Endothelial cell of umbilical vein (primary cell): ENCODE results near the gene CAPZA2. TPM values are rescaled to one million over a fixed set of nuclear protein-coding genes. Genes with fewer than 3 reads are reported as not detected.

Source experiments
- BruUV-seq: library from RNA; stranded (reverse); fragments of 400-500 nt; replicated peaks from 2 replicates; lab custom pipeline; 2021; lab: Mats Ljungman, UMichigan
- CTCF ChIA-PET: fragments of 300-600, 350-600 bp; sonication (Branson Sonifier 250); formaldehyde crosslinking; loops from one replicate; lab custom pipeline; 2021; ENCODE audit warnings: antibody characterized with exemption, inconsistent platforms; lab: Charles Lee
- POLR2A ChIA-PET: fragments of 300-600, 350-600 bp; sonication (Branson Sonifier 250); formaldehyde crosslinking; loops from one replicate; lab custom pipeline; 2021; ENCODE audit warnings: antibody characterized with exemption, inconsistent platforms; lab: Charles Lee
- DNase-seq: peaks from one replicate; pipeline ENCODE4 v3.0.0-alpha.2; 2011; ENCODE audit warnings: low read depth, low spot score
- FAIRE-seq: peaks from 2 replicates; lab custom pipeline; 2011; peaks lifted over from hg19 to GRCh38; lab: Jason Lieb, UNC
- H2AFZ ChIP-seq: 2 replicates; pipeline ENCODE4 v1.6.0; 2012; ENCODE audit warnings: low read depth, low read length, control low read depth, inconsistent platforms
- H3K27ac ChIP-seq: 2 replicates; pipeline ENCODE4 v1.5.1; 2011; ENCODE audit warnings: low read depth, mild to moderate bottlenecking, control low read depth, low read length, moderate library complexity; ENCODE audit not compliant: insufficient read depth
- H3K27me3 ChIP-seq, 2 experiments: 2 replicates each; pipeline versions ENCODE4 v1.6.0 to v1.6.1; 2011; ENCODE audit warnings: low read length in 2 of 2, mixed read lengths in 1 of 2; ENCODE audit not compliant: control insufficient read depth in 2 of 2, insufficient read depth in 2 of 2
- H3K36me3 ChIP-seq, 2 experiments: 2 replicates in 1 of 2; 3 replicates in 1 of 2; pipeline ENCODE4 v1.5.1; 2011; ENCODE audit warnings: low read length in 2 of 2, mild to moderate bottlenecking in 1 of 2, moderate library complexity in 1 of 2; ENCODE audit not compliant: control insufficient read depth in 2 of 2, insufficient read depth in 2 of 2; ENCODE audit errors: extremely low read depth in 1 of 2
- H3K4me1 ChIP-seq: 3 replicates; pipeline ENCODE4 v1.5.1; 2011; ENCODE audit warnings: mild to moderate bottlenecking, low read length; ENCODE audit not compliant: control insufficient read depth, insufficient read depth; ENCODE audit errors: extremely low read depth
- H3K4me2 ChIP-seq: 2 replicates; pipeline ENCODE4 v1.6.1; 2011; ENCODE audit warnings: low read length, control low read depth, mixed read lengths; ENCODE audit not compliant: insufficient read depth
- H3K4me3 ChIP-seq, 3 experiments: fragments of 200-600 bp in 1 of 3; sonication (generic), shearing (Covaris generic) in 1 of 3; replicated peaks in 1 of 3; 2 replicates each; pipeline ENCODE4 v1.5.1; 2011 to 2016; ENCODE audit warnings: control low read depth in 3 of 3, low read length in 3 of 3, mild to moderate bottlenecking in 2 of 3, inconsistent platforms in 1 of 3, low read depth in 1 of 3, moderate library complexity in 1 of 3; ENCODE audit not compliant: insufficient read depth in 1 of 3
- H3K79me2 ChIP-seq: 2 replicates; pipeline ENCODE4 v1.6.0; 2012; ENCODE audit warnings: low read length, inconsistent platforms; ENCODE audit not compliant: control insufficient read depth, insufficient read depth
- H3K9ac ChIP-seq: replicated peaks from 2 replicates; pipeline ENCODE3; 2011; ENCODE audit warnings: low read length, control low read depth; ENCODE audit not compliant: insufficient read depth; ENCODE audit errors: extremely low read depth
- H3K9me1 ChIP-seq: replicated peaks from 3 replicates; pipeline ENCODE4 v1.6.0; 2011; ENCODE audit warnings: mild to moderate bottlenecking, low read length; ENCODE audit not compliant: control insufficient read depth, insufficient read depth; ENCODE audit errors: extremely low read depth
- H3K9me3 ChIP-seq: replicated peaks from 2 replicates; pipeline ENCODE4 v1.5.1; 2012; ENCODE audit warnings: low read length, inconsistent platforms; ENCODE audit not compliant: control insufficient read depth, insufficient read depth
- H4K20me1 ChIP-seq: replicated peaks from 2 replicates; pipeline ENCODE3; 2011; ENCODE audit warnings: mild to moderate bottlenecking, low read length; ENCODE audit not compliant: control insufficient read depth, insufficient read depth; ENCODE audit errors: extremely low read depth
- POLR2A ChIP-seq: IDR thresholded peaks from 2 replicates; pipeline ENCODE4 v1.6.1; 2012; ENCODE audit warnings: low read depth, mild to moderate bottlenecking, control low read depth, low read length
- dilution Hi-C: fragments of 300-500 bp; cut with MboI; formaldehyde crosslinking; loops from one replicate; pipeline ENCODE4 v1.15.0; 2019; ENCODE audit warnings: low sequenced_read_pairs; ENCODE audit not compliant: extremely low pct_ligation_motif_present
- intact Hi-C: fragments of 100-400 bp; cut with micrococcal nuclease; formaldehyde crosslinking; loops from one replicate; pipeline ENCODE4 v1.10.0; 2022
- polyA plus RNA-seq, 4 experiments: library from polyadenylated mRNA; depleted of rRNA in 3 of 4; stranded (reverse) in 3 of 4; unstranded in 1 of 4; fragments of >200 nt; gene quantifications; 2 replicates each; pipeline versions ENCODE4 v1.2.1 to v1.2.3, GENCODE V29; 2011 to 2012; ENCODE audit warnings: missing spikeins in 1 of 4
- total RNA-seq: library from RNA; stranded (reverse); gene quantifications from 2 replicates; pipeline ENCODE4 v1.2.3, GENCODE V29; 2021
- TF ChIP-seq, protein P1 (sequence below): IDR thresholded peaks from 2 replicates; pipeline ENCODE4 v1.6.1; 2011; ENCODE audit not compliant: insufficient read depth, insufficient read length
- TF ChIP-seq, protein P2 (sequence below), 2 donors: IDR thresholded peaks; 1 replicate in 1 of 2; 2 replicates in 1 of 2; pipeline ENCODE4 v1.5.1; 2011; ENCODE audit warnings: low read length in 2 of 2, mild to moderate bottlenecking in 2 of 2, moderate library complexity in 2 of 2, control low read depth in 1 of 2, inconsistent platforms in 1 of 2, low read depth in 1 of 2; ENCODE audit not compliant: insufficient read depth in 1 of 2; ENCODE audit errors: extremely low read depth in 1 of 2

CAPZA2 gene
- total and polyA plus RNA-seq, 2 donors (not counting 3 experiments of a cell fraction or from before 2014, with no cell fraction given): 48.1 to 347 TPM

DNA sequence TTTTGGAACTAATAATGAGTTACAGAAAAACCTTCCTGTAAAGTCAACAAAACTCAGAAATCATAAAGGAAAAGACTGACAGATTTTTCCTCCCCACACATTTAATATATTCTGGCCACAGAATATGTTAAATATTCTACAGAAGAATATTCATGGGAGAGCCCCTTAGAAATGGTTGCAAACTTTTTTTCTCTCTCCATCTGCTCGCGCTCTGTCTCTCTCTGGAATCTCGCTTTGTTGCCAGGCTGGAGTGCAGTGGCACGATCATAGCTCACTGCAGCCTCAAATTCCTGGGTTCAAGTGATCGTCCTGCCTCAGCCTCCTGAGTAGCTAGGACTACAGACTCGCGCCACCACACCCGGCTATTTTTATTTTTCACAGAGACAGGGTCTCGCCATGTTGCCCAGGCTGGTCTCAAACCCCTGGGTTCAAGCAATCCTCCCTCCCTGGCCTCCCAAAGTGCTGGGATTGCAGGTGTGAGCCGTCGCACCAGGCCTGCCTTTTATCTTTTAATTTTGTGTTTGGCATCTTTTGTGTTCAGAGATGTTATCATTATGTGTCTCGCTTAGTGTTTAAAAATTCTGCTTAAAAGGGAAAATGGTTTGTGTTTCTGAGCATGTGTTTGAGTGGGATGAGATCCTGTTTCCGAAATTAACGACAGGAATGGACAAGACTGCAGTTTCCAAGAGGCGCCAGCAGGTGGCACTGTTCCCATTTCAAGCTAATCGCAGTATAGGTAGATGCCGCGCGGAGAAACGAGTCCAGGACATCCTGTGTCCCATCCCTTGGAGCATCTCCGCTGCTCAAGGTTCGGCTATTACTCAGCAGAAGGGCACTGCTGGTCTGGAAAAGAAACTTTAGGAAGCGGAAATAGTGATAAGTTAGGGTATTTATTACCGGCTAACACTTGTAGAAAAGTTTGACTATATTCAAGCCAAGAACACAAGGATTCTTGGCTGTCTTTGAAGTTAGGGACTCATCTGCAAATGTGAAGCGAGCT lies 67.8 kb downstream of the CAPZA2 start:
- dilution Hi-C loops (no loop called here), intact Hi-C loops (loop anchor here (1.0 to 10.0 kb wide), 7 partner anchors 24 to 785 kb away; no protein-coding TSS in a partner anchor)
- H3K4me2 ChIP-seq: peak overlapping the region; percentile 48
- peak; percentile 94 for FAIRE-seq
- H2AFZ ChIP-seq: peak overlapping the region; percentile 45
- no peak overlapping the region for H3K4me3 ChIP-seq
- no peak overlapping the region for H3K9ac ChIP-seq
- no peak overlapping the region for H3K27ac ChIP-seq
- CTCF ChIA-PET: interaction anchor here (0.6 to 13.4 kb wide), 24 partner anchors 10 to 1224 kb away, joined by 3 to 272 read pairs (median 4); partner anchors contain the start of gene ST7
- H4K20me1 ChIP-seq: no peaks in the 10 kb centered on the region
- DNase-seq: peak; percentile 73
- POLR2A ChIA-PET: no interaction called here
- H3K9me1 ChIP-seq: no peaks in the 10 kb centered on the region
- H3K4me1 ChIP-seq: peaks cover 3% of the 10 kb centered on the region
- BruUV-seq: no TSS peak
- no peaks in the 10 kb centered on the region for H3K36me3 ChIP-seq
- H3K27me3 ChIP-seq: peaks cover 0 to 1% of the 10 kb centered on the region in 2 experiments
- no peaks in the 10 kb centered on the region for H3K79me2 ChIP-seq
- TF ChIP-seq, protein P1, sequence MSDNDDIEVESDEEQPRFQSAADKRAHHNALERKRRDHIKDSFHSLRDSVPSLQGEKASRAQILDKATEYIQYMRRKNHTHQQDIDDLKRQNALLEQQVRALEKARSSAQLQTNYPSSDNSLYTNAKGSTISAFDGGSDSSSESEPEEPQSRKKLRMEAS: no peak
- TF ChIP-seq, protein P2, sequence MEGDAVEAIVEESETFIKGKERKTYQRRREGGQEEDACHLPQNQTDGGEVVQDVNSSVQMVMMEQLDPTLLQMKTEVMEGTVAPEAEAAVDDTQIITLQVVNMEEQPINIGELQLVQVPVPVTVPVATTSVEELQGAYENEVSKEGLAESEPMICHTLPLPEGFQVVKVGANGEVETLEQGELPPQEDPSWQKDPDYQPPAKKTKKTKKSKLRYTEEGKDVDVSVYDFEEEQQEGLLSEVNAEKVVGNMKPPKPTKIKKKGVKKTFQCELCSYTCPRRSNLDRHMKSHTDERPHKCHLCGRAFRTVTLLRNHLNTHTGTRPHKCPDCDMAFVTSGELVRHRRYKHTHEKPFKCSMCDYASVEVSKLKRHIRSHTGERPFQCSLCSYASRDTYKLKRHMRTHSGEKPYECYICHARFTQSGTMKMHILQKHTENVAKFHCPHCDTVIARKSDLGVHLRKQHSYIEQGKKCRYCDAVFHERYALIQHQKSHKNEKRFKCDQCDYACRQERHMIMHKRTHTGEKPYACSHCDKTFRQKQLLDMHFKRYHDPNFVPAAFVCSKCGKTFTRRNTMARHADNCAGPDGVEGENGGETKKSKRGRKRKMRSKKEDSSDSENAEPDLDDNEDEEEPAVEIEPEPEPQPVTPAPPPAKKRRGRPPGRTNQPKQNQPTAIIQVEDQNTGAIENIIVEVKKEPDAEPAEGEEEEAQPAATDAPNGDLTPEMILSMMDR (IDR thresholded peaks at IDR 0.05; ENCODE audit: extremely low read depth in 1 of 2, insufficient read depth in 1 of 2, low read depth in 1 of 2, low read length in 2 of 2): peak; percentile 85 to 93
- TF ChIP-seq POLR2A: no peak
- H3K9me3 ChIP-seq: no peaks in the 10 kb centered on the region
